Measurements from ENCODE around the gene RANBP10. TPM values are rescaled to one million over a fixed set of nuclear protein-coding genes. Genes with fewer than 3 reads are reported as not detected.

The RANBP10 gene
- total RNA-seq, 1 experiment from 2014 or later: 17.2 TPM

DNA sequence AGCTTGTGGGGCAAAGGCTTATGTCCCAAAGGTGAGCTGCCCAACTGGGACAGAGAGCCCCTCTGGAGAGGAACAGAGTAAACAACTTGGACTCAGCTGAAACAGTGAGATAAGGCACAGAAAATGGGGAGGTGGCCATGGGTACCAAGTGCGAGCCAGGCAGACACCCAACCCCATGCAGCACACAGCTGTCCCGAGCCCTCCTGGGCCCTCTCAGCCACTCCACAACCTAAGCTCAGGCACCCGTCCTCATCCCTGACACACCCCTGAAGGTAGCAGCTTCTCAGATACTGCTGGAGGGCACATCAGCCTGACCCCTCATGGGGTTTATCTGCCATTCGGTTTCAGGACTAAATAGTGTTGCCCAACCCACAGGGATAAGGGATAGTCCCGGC, 82.5 kb downstream of the RANBP10 start:
- H3K4me3 Mint-ChIP-seq (ENCODE audit: unreplicated experiment): no peak overlapping the region
- peaks cover 26% of the 10 kb centered on the region for H3K4me1 Mint-ChIP-seq (ENCODE audit: insufficient read depth, unreplicated experiment)

DNA sequence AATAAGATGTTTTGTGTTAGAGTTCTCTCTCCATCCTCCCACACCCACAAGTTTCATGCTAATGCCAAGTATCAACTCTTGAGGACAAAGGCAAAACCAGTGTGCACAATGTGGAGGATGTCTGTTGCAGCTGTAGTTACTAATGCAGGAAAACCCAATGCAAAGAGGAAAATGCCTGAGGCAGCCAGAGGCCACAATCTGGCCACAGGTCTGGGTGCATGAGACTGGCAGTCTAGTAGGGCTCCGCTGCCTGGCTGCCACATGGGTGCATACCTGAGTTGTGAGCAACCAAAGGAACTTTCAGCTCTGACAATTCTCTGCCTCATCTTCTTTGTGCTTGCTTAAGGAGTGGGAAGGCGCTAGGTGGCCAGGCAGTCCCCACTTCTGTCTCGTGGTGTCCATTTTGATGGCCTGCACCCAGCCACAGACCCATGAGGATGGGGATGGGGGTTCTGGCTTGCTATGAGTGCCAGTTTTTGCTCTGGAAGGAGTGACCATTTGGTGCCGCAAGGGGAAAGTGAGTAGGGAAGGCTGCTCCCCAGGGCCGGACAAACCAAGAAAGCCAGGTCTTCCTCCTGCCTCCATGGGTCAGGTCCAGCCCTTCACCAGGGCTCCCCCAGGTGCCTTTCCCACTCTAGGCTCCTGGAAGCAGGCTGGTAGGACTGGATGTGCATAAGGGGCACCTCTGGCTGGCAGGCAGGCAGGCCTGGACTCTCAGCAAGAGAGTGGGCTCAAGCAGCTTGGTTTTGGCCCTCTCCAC, 83.0 kb downstream of the RANBP10 start:
- H3K4me3 Mint-ChIP-seq (ENCODE audit: unreplicated experiment): no peak overlapping the region
- no TSS peak for BruUV-seq (replicated peaks)
- peaks cover 32% of the 10 kb centered on the region for H3K4me1 Mint-ChIP-seq (ENCODE audit: insufficient read depth, unreplicated experiment)
- CTCF ChIA-PET: interaction anchor here (0.6 to 1.5 kb wide), 2 partner anchors 83 to 729 kb away, joined by 3 to 7 read pairs; partner anchors contain the start of genes RANBP10 and TSNAXIP1
- no peaks in the 10 kb centered on the region for H3K27me3 Mint-ChIP-seq (ENCODE audit: insufficient read depth, unreplicated experiment)
- peak overlapping the region; percentile 70 for H3K27ac Mint-ChIP-seq (ENCODE audit: low read depth, unreplicated experiment)
- intact Hi-C loops (cut with micrococcal nuclease): no loop called here
- H3K9me3 Mint-ChIP-seq (ENCODE audit: unreplicated experiment): no peaks in the 10 kb centered on the region
- POLR2A ChIA-PET: interaction anchor here (0.8 kb wide), 1 partner anchor 83 kb away, joined by 3 read pairs; the partner anchor contains the start of genes RANBP10 and TSNAXIP1
- peak; percentile 54 for DNase-seq (ENCODE audit: unreplicated experiment)
- peaks cover 14% of the 10 kb centered on the region for H3K36me3 Mint-ChIP-seq (ENCODE audit: insufficient read depth, unreplicated experiment)
- TF ChIP-seq, protein P1, sequence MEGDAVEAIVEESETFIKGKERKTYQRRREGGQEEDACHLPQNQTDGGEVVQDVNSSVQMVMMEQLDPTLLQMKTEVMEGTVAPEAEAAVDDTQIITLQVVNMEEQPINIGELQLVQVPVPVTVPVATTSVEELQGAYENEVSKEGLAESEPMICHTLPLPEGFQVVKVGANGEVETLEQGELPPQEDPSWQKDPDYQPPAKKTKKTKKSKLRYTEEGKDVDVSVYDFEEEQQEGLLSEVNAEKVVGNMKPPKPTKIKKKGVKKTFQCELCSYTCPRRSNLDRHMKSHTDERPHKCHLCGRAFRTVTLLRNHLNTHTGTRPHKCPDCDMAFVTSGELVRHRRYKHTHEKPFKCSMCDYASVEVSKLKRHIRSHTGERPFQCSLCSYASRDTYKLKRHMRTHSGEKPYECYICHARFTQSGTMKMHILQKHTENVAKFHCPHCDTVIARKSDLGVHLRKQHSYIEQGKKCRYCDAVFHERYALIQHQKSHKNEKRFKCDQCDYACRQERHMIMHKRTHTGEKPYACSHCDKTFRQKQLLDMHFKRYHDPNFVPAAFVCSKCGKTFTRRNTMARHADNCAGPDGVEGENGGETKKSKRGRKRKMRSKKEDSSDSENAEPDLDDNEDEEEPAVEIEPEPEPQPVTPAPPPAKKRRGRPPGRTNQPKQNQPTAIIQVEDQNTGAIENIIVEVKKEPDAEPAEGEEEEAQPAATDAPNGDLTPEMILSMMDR (IDR thresholded peaks at IDR 0.05; ENCODE audit: unreplicated experiment): no peak

More for the DNA sequence above, 82.5 kb downstream of the RANBP10 start:
- no peak overlapping the region for H3K27ac Mint-ChIP-seq (ENCODE audit: low read depth, unreplicated experiment)
- no peaks in the 10 kb centered on the region for H3K9me3 Mint-ChIP-seq (ENCODE audit: unreplicated experiment)
- no peak for DNase-seq (ENCODE audit: unreplicated experiment)
- no peaks in the 10 kb centered on the region for H3K27me3 Mint-ChIP-seq (ENCODE audit: insufficient read depth, unreplicated experiment)
- CTCF ChIA-PET: interaction anchor here (0.5 to 1.5 kb wide), 2 partner anchors 83 to 84 kb away, joined by 4 to 7 read pairs; partner anchors contain the start of genes RANBP10 and TSNAXIP1
- intact Hi-C loops (cut with micrococcal nuclease): no loop called here
- POLR2A ChIA-PET: interaction anchor here (0.8 kb wide), 1 partner anchor 83 kb away, joined by 3 read pairs; the partner anchor contains the start of genes RANBP10 and TSNAXIP1
- peaks cover 14% of the 10 kb centered on the region for H3K36me3 Mint-ChIP-seq (ENCODE audit: insufficient read depth, unreplicated experiment)
- BruUV-seq (replicated peaks): no TSS peak
- TF ChIP-seq, protein P1 (IDR thresholded peaks at IDR 0.05; ENCODE audit: unreplicated experiment): no peak

DNA sequence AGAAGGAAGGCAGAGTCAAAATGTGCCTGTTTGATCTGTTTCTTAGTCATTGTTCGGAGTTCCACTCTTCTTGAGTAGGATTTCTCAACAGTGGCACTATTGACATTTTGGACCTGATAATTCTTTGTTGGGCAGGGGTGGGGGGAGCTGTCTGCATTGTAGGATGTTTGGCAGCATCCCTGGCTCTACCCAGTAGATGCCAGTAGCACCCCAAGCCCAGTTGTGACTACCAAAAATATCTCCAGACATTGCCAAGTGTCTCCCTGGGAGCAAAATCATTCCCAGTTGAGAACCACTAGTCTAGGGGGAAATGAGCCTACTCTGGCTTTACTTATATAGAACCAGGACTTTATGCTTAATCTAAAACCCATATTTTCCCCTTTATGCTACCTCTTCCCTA, 86.1 kb downstream of the RANBP10 start:
- intact Hi-C loops (cut with micrococcal nuclease): no loop called here
- Mint-ChIP-seq H3K9me3 (ENCODE audit: unreplicated experiment) (no peaks in the 10 kb centered on the region), H3K27me3 (ENCODE audit: insufficient read depth, unreplicated experiment) (no peaks in the 10 kb centered on the region), H3K4me1 (ENCODE audit: insufficient read depth, unreplicated experiment) (peaks cover 41% of the 10 kb centered on the region), H3K36me3 (ENCODE audit: insufficient read depth, unreplicated experiment) (no peaks in the 10 kb centered on the region), H3K27ac (ENCODE audit: low read depth, unreplicated experiment) (peak overlapping the region; percentile 96), H3K4me3 (ENCODE audit: unreplicated experiment) (peak overlapping the region; percentile 81)
- ChIA-PET CTCF (interaction anchor here (1.7 kb wide), 1 partner anchor 199 kb away, joined by 7 read pairs; no protein-coding TSS in a partner anchor), POLR2A (interaction anchor here (1.1 to 2.6 kb wide), 11 partner anchors 9 to 173 kb away, joined by 3 to 27 read pairs (median 6); partner anchors contain the start of genes ACD, CTCF, PARD6A and RANBP10)
- DNase-seq (ENCODE audit: unreplicated experiment): peak; percentile 11
- no TSS peak for BruUV-seq (replicated peaks)
- TF ChIP-seq, protein P1 (IDR thresholded peaks at IDR 0.05; ENCODE audit: unreplicated experiment): no peak

DNA sequence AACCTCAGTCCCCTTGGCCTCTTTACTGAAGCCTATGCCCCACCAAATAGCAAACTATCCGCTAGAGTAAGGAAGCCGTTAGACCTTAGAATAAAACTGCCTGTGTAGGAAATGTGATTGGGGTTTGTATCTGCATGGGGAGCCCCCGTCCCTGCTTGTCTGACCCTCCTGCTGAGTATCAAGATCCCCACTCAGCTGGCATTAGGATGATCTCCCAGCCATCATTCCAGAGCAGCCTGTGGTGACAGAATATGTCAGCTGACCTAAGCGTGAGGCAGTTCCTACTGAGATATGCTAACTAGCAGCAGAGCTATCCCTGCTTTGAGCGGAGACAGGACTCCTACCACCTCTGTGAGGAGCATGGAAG, 86.6 kb downstream of the RANBP10 start:
- intact Hi-C loops (cut with micrococcal nuclease): loop anchor here (5.0 kb wide), 1 partner anchor 88 kb away; the partner anchor contains the start of genes RANBP10 and TSNAXIP1
- TF ChIP-seq, protein P1 (IDR thresholded peaks at IDR 0.05; ENCODE audit: unreplicated experiment): no peak
- ChIA-PET POLR2A (interaction anchor here (0.5 to 2.6 kb wide), 26 partner anchors 9 to 558 kb away, joined by 3 to 27 read pairs (median 4); partner anchors contain the start of genes ACD, CTCF, DDX28 and DUS2), CTCF (interaction anchor here (0.5 to 1.7 kb wide), 8 partner anchors 7 to 241 kb away, joined by 3 to 7 read pairs (median 3); partner anchors contain the start of gene ATP6V0D1)
- Mint-ChIP-seq H3K36me3 (ENCODE audit: insufficient read depth, unreplicated experiment) (no peaks in the 10 kb centered on the region), H3K27me3 (ENCODE audit: insufficient read depth, unreplicated experiment) (no peaks in the 10 kb centered on the region), H3K9me3 (ENCODE audit: unreplicated experiment) (no peaks in the 10 kb centered on the region), H3K4me3 (ENCODE audit: unreplicated experiment) (peak overlapping the region; percentile 81), H3K4me1 (ENCODE audit: insufficient read depth, unreplicated experiment) (peaks cover 41% of the 10 kb centered on the region), H3K27ac (ENCODE audit: low read depth, unreplicated experiment) (peak overlapping the region; percentile 96)
- peak; percentile 25 for DNase-seq (ENCODE audit: unreplicated experiment)
- TSS peak; percentile 95 for BruUV-seq (replicated peaks)

Data from MCF 10A (cell line).